GM18502 (cell line): ENCODE measurements around the gene DHRS1.
"Not testable (repeated sequence)": the region's sequence is repeated elsewhere in the genome, so short reads cannot be mapped to it uniquely, and the experiment has no call there.

ENCODE experiments used
- ATAC-seq: cut with Tn5 transposase; IDR thresholded peaks from one replicate; pipeline ENCODE4 v1.9.1; 2021; ENCODE audit warnings: mild to moderate bottlenecking; ENCODE audit not compliant: unreplicated experiment, poor library complexity

The DHRS1 gene

DNA sequence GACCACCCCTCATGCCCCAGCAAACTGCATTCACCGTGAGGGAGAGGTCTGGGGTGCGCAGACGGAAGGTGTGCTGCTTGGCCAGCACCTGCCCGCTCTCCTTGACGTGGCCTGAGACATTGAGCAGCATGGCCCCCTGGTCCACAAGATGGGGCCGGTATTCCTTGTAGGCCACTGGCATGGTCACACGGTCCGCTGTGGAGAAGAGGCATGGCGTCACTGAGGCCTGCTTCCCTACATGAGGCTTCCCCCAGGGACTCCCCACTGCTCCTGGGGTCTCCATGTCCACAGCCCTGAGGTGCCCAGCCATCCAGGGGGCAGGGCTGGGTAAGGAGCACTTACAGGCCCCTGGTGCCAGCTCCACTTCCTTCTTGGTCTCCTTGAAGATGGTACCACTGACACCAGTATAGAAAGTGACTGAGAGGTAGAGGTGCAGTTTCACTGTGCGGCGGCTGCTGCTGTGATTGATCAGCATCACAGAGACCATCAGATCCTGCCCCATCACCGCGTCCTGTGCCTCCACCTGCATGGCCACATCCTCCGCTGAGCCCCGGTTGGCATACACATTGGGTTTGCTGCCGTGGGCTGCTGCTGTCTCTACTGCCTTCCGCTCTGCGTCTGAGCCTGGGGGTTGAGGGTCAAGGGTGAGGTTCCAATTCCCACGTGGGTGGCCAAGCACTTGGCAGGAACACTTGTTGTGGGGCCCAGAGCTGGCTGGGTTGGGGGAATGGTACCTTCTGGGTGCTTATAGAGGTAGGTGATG is 44.8 kb downstream of the DHRS1 start:
- ATAC-seq: no peak

DNA sequence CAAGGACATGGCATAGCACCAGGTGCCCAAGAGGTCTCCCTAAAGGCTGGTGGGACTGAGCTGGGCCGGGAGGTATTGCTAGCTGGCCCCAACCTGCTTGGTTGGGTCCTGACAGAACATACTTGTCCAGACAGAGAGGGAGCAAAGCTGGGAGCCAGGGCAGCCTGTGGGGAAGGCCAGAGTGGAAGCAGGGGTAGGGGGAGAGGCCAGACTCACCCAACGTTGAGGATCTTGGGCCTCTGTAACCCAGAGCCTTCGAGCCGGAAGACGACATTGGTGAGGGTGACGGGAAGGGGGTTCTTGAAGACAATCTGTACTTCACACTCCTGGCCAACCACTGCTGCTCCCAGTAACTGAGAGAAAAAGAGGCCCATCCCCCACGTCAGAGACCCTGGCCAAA is 45.6 kb downstream of the DHRS1 start:
- ATAC-seq: no peak

DNA sequence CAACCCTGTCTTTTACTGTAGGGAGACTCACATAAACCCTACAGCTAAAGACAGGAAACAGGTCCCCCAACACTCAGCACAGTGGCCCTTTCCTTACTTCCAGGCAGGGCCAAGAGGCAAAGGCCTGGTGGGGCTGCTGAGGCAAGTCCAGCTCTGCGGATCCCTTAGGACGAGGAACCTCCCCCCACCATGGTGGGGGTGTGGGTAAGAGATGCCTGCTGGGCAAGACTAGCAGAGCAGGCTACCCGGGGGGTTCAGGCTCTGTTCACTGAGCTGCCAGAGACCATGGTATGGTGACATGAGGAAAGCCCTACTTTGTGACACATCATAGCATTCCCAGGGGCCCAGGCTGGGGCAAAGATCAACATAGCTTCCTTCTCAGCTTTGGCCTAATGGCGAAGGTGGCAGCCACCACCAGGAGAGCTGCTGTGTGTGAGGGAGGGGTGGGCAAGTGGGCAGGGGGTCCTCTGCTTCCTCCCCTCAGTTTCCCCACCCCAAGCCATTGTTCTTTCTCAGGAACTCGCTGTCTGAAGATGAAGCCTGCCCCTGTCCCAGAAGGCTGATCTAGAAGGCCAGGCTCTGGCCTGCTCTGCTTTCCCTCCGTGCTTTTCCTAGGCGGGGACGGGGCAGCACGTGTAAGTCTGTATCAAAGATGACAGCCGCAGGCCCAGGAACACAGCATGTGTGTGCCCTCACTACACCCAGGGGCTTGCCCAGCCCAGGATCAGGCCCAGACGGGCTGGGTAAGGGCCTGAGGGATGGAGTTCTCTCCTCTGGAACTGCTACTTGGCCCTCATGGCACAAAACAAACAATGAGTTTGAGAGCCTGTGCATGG is 47.1 kb downstream of the DHRS1 start:
- ATAC-seq: no peak

DNA sequence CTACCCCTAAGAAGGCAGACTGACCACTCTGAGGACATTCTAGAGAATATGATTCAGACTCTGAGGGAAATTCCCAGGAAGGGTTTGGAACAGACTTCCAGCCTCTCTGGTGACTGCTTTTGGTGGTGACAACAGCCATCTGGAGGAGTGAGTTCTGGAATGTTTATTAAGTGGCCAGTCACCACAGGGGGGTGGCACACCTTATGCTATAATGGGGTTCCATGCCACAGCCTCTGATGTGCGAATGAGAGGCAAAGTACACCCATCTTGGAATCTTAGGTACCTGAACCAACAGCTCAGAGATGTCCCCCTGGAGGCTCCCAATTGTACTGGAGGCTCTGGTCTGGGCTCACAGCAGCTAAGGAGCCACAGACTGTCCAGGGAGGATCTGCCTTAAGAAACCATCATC is 47.7 kb downstream of the DHRS1 start:
- no peak for ATAC-seq

DNA sequence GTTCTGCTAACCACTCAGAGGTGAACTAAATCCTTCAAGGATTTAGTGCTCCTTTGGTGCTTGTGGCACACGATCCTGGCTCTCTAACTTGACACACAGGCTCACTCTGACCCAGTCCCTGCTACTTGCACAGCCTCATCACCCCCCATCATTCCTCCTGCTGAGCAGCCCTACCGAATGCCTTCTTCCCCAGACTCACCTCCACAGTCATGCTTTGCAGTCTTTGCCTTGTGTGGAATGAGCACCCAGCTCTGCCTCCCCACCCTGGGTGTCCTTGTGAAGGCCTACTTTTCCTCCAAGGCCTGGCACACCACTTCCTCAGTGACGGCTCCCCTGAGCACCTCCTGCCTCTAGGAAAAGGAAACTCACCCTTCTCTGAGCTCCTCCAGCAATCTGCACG is 49.2 kb downstream of the DHRS1 start:
- no peak for ATAC-seq

DNA sequence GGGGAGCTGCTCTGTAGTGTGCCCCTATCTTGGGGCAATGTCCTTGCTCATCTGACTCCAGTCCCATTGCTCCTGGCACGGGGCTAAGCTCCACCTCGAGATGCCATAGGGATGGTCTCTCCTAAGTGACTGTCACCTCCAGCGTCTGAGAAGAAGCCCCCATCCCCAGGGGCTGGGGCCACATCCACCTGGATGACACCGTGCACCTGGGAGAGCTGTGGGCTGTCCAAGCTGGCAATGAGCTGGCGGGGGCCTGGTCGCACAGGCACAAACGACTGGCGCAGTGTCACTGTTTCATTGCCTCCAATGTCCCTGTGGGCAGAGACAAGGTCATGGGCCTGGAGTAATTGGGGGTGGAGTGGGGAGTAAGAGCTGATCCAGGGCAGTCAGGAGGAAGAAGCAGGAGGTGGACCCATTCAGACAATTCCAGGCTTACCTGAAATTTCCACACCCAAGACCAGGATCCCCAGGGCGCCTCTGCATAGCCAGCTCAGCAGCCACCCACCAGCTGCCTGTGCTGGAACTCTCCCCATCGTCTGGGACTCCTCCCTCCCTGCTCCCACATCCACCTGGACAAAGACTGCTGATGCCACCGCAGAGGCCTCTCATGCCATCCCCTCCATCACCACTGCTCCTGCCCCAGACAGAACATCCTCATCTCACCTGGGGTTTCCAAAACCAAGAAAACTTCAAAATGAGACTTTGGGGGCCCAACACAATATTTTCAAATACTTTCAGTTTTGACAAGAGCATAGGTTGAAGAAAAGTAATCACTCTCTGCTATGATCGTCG is 50.2 kb downstream of the DHRS1 start:
- no peak for ATAC-seq

DNA sequence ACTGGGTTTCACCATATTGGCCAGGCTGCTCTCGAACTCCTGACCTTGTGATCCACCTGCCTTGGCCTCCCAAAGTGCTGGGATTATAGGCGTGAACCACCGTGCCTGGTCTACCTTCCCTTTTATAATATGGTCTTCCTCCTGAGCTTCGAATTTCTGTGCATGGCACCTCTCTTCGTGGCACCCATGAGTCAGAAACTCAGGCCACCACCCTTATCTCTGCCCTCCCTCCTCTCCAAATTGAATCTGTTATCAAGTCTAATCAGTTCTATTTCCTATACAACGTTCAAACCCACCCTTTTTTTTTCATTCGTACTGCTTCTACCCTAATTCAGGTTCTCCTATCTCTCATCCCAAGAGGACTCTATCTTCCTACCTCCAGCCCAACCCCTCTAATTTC is 52.2 kb downstream of the DHRS1 start:
- ATAC-seq: no peak

DNA sequence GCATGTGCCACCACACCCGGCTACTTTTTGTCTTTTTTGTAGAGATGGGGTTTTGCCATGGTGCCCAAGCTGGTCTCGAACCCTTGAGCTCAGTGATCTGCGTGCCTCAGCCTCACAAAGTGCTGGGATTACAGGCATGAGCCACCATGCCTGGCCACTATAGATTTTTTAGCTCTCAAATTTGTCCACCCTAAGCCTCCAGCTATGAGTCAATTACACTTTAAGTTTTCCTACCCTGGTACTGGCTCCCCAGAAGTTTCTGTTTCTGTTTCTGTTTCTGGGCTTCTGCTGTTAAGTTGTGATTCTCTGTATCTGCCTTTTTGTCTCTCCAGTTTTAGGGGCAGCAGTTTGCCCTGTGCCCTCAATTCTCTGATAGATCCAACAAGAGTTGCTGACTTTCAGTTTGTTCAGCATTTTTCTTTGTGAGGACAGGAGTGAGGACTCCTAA is 52.8 kb downstream of the DHRS1 start:
- no peak for ATAC-seq

DNA sequence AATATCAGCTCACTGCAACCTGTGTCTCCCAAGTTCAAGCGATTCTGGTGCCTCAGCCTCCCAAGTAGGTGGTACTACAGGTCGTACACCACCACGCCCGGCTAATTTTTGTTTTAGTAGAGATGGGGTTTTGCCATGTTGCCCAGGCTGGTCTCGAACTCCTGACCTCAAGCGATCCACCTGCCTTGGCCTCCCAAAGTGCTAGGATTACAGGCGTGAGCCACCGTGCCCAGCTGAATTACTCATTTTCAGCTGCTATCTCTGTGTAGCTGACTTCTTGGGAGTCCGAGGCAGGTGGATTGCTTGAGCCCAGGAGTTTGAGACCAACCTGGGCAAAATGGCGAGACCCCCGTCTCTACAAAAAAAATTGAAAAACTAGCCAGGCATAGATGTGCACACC is 54.2 kb downstream of the DHRS1 start:
- ATAC-seq: not testable (repeated sequence)

DNA sequence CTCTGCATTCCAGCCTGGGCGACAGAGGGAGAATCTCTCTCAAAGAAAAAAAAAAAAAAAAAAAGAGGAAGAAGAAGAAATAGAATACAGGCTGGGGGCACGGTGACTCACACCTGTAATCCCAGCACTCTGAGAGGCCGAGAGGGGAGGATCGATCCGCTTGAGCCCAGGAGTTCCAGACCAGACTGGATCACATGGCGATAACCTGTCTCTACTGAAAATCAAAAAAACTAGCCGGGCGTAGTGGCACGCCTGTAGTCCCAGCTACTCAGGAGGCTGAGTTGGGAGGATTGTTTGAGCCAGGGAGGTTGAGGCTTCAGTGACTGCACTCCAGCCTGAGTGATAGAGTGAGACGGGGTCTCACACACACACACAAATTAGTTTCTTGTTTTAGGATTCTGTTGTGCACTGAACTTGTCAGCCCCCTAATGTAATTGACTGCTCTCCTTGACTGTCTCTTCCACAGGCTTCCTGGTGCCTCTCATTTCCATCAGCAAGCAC is 56.2 kb downstream of the DHRS1 start:
- ATAC-seq: no peak

DNA sequence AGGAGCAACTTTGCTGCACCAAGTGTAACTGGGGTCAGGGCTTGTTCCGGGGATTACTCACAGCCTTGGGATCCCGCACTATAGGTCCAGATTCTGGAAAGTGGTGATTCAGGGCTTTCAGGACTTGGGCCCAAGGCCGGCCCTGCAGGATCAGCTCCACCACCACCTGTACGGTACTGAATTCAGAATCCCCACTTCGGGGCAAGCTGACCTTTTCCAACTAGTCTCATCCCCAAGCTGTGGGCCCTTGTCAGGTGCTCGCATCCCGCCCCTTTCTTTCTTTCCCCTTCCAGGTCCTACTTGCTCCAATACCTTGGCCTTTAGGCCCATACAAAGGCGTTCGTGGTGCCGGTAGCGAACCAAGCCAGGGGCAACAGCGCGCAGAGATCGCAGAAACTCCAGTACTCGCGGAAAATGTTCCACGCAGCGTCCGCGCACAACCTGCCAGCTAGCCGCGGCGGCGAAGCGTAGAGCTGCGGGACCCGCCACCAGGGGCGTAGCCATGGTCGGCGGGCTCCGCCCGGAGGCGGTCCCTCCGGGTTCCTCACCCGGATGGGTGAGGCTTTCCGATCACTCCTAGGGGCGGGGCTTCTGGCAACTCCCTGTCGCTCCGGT is 57.6 kb downstream of the DHRS1 start:
- ATAC-seq: peak; percentile 79
